Neutrophil (primary cell): ENCODE measurements around the gene HOXB9.

Source experiments
- H3K27ac ChIP-seq: fragments of 200-600 bp; sonication (generic); 2 replicates; pipeline ENCODE4 v1.5.1; 2016; ENCODE audit warnings: mild to moderate bottlenecking, moderate library complexity
- H3K27me3 ChIP-seq: fragments of 200-600 bp; sonication (generic); 2 replicates; pipeline ENCODE4 v1.6.0; 2016; ENCODE audit warnings: mild to moderate bottlenecking
- H3K36me3 ChIP-seq: fragments of 200-600 bp; sonication (generic); 2 replicates; pipeline ENCODE4 v1.5.1; 2017
- H3K4me1 ChIP-seq, 2 experiments: fragments of 200-600 bp in 1 of 2; sonication (generic) in 1 of 2; 1 replicate in 1 of 2; 2 replicates in 1 of 2; pipeline versions ENCODE4 v1.5.1 to v1.6.1; 2013 to 2016; ENCODE audit warnings: low read depth in 1 of 2, low read length in 1 of 2, mild to moderate bottlenecking in 1 of 2, moderate library complexity in 1 of 2; ENCODE audit not compliant: control insufficient read depth in 1 of 2, insufficient read depth in 1 of 2
- H3K4me3 ChIP-seq, 2 experiments: fragments of 200-600 bp in 1 of 2; sonication (generic) in 1 of 2; 1 replicate in 1 of 2; 2 replicates in 1 of 2; pipeline ENCODE4 v1.5.1; 2013 to 2016; ENCODE audit warnings: low read depth in 1 of 2, low read length in 1 of 2, mild to moderate bottlenecking in 1 of 2, moderate library complexity in 1 of 2
- H3K9me3 ChIP-seq: fragments of 200-600 bp; sonication (generic); 2 replicates; pipeline ENCODE4 v1.5.1; 2016
- TF ChIP-seq, protein P1 (sequence below): fragments of 200-600 bp; sonication (generic); IDR thresholded peaks from 2 replicates; pipeline ENCODE4 v1.5.1; 2016; ENCODE audit warnings: antibody characterized with exemption

HOXB9 gene

DNA sequence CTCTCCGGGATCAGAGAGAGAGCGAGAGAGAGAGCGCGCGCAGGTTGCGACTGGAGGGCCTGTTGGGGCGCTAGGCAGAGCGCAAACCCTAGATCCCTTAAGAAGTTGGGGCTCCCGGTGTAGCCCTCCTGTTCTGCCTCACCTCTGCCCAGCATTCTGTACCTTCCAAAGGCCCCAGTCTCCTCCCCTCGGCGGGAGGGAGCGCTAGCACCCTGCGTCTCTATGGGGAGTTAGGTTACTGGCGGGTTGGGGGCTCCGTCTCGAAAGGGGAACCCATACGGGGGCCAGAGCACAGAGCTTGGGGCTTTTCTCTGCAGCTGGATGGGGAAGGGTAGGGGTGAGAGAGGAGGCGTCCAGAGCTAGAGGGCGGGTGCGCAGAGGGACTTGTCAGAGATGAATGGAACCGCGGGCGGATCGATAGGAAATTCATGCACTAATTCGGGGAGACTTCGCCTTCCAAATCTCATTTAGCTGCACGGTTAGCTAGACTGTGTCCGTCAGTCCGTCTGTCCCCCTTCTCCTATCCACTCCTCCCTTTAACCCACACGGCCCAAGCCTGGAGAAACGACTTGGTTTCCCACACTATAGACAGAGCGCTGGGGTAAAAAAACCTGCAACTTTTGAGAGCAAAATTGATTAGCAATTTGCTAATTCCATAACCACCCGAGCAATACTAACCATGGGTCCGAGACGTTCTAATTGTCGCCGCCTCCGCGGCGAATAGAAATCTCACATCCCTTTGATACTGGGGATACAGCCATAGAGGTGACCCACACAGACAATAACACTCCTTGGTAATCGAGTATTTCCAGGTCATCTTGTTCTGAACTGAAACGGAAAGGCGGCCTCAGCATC is 47.3 kb downstream of the HOXB9 start:
- H3K27me3 ChIP-seq = peaks cover 100% of the 10 kb centered on the region
- no peak overlapping the region for H3K4me3 ChIP-seq
- peaks cover 0 to 4% of the 10 kb centered on the region in 2 experiments for H3K4me1 ChIP-seq

DNA sequence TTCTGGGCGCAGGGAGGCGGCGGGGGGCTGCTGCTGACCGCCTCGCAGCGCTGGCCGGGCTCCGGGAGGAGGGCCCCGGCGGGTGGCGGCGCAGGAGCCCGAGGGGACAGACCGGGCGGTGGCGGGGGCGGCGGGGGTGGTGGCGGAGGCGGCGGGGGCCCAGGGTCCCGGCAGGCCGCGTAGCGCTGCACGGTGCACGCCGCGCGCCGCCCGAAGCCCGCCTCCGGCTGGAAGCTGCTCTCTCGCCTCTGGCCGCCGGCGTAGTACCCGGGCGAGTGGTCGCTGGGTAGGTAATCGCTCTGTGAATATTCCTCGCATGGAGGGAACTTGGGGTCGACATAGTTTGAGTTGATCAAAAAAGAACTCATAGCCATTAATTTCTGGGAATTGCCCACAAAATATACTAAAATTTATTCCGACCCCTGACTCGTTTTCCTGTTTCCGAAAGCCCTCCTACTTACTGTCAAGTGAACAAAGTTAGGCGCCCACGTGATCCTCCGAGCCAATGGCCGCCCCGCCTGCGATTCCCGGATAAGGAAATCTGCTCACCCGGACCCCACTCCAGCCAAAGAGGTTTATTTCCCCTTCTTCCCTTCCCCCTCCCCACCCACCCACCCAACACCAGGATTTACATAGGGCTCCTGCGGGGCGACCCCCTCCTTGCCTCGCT is 48.1 kb downstream of the HOXB9 start, which contains the start of gene HOXB4:
TSS of gene HOXB4 (minus strand) at position 405 of the 670 bp plus-strand sequence. CDS start at position 374, 31 bp downstream.
- Histone ChIP-seq H3K36me3 (no peaks in the 10 kb centered on the region), H3K27me3 (peaks cover 100% of the 10 kb centered on the region), H3K27ac (no peak within 1 kb of the TSS), H3K9me3 (no peaks in the 10 kb centered on the region), H3K4me1 (peaks cover 0 to 4% of the 10 kb centered on the region in 2 experiments), H3K4me3 (no peak within 1 kb of the TSS)
- TF ChIP-seq, protein P1, sequence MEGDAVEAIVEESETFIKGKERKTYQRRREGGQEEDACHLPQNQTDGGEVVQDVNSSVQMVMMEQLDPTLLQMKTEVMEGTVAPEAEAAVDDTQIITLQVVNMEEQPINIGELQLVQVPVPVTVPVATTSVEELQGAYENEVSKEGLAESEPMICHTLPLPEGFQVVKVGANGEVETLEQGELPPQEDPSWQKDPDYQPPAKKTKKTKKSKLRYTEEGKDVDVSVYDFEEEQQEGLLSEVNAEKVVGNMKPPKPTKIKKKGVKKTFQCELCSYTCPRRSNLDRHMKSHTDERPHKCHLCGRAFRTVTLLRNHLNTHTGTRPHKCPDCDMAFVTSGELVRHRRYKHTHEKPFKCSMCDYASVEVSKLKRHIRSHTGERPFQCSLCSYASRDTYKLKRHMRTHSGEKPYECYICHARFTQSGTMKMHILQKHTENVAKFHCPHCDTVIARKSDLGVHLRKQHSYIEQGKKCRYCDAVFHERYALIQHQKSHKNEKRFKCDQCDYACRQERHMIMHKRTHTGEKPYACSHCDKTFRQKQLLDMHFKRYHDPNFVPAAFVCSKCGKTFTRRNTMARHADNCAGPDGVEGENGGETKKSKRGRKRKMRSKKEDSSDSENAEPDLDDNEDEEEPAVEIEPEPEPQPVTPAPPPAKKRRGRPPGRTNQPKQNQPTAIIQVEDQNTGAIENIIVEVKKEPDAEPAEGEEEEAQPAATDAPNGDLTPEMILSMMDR = no peak

More for the DNA sequence above, 47.3 kb downstream of the HOXB9 start:
- TF ChIP-seq, protein P1 = no peak
- H3K9me3 ChIP-seq = no peaks in the 10 kb centered on the region
- no peaks in the 10 kb centered on the region for H3K36me3 ChIP-seq
- no peak overlapping the region for H3K27ac ChIP-seq

DNA sequence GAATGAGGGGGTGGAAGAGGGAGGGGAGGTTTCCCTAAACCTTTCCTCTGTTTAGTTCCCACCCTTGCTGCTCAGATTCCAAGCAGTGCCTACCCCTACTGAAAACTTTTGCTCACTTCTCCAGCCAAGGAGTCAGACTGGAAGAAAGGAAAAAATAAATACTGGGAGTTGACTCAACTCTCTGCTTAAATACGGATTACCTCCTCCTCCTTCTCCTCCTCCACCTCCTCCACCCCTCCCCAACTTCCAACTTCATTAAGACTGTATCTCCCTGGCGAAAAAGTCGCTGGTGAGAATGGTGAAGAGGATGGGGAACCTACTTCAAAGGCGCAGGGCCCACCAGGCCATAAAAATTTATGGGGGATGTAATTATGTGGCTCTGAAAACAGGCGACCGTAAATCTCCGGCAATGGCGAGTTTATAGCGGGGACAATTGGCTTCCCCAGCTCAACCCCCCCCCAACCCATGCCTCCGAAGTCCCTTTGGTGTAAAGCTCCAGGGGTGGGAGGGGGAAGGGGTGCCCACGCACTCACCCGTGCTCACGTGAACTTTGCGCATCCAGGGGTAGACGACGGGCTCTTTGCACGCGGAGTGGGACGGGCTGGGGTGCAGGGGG is 48.7 kb downstream of the HOXB9 start:
- H3K4me1 ChIP-seq = peaks cover 0 to 4% of the 10 kb centered on the region in 2 experiments
- TF ChIP-seq, protein P1 = no peak
- H3K27me3 ChIP-seq = peaks cover 100% of the 10 kb centered on the region
- H3K36me3 ChIP-seq = no peaks in the 10 kb centered on the region
- H3K27ac ChIP-seq = no peak overlapping the region
- H3K4me3 ChIP-seq = no peak overlapping the region
- H3K9me3 ChIP-seq = no peaks in the 10 kb centered on the region

DNA sequence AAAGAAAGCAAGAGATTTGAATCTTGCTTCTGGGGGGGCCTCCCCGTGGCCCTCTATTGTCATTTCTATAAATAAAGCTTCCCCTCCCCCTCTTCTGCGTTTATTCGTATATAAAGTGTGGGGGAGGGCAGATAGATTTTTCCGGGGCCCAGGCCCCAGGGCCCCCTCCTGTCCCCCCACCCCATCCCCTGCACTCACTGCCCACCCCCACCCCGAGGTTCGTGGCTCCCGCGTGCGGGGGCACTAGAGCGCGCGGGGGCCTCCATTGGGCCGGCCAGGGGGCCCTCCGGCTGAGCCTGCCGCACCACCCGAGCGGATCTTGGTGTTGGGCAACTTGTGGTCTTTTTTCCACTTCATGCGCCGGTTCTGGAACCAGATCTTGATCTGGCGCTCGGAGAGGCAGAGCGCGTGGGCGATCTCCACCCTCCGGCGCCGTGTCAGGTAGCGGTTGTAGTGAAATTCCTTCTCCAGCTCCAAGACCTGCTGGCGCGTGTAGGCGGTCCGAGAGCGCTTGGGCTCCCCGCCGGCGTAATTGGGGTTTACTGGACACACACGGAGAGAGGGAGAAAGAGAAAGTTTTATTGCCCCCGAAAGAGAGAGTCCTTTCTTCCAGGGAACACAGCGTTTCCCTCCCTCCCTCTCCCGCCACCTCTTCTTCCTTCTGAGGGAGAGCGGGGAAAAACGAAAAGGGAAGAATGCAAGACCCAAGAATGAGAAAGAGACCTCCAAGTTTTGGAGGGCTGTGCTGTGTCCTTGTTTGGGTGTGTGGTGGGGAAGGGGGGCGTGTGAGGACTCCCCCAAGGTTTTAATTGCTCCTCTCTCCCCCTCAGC is 49.5 kb downstream of the HOXB9 start:
- Histone ChIP-seq H3K27ac (no peak overlapping the region), H3K36me3 (no peaks in the 10 kb centered on the region), H3K9me3 (no peaks in the 10 kb centered on the region), H3K4me3 (no peak overlapping the region), H3K27me3 (peaks cover 100% of the 10 kb centered on the region), H3K4me1 (peaks cover 0 to 4% of the 10 kb centered on the region in 2 experiments)
- TF ChIP-seq, protein P1 = no peak
